Cardiac muscle cell (in vitro differentiated cells and primary cell): ENCODE results near the gene GLS. TPM values are rescaled to one million over a fixed set of nuclear protein-coding genes. Genes with fewer than 3 reads are reported as not detected.
"Not testable (repeated sequence)": the region's sequence is repeated elsewhere in the genome, so short reads cannot be mapped to it uniquely, and the experiment has no call there.

ENCODE experiments used
- DNase-seq, 2 donors: peaks; one replicate each; pipeline versions ENCODE4 v3.0.0 to v3.0.0-alpha.2; 2010 to 2017; ENCODE audit warnings: low read depth in 1 of 2, low spot score in 1 of 2
- H3K27ac ChIP-seq: fragments of 200-600 bp; sonication (generic); 2 replicates; pipeline ENCODE4 v1.5.1; 2016
- H3K27me3 ChIP-seq: fragments of 200-600 bp; sonication (generic); 2 replicates; pipeline ENCODE4 v1.6.0; 2016; ENCODE audit warnings: control low read depth
- H3K36me3 ChIP-seq: fragments of 200-600 bp; sonication (generic); 2 replicates; pipeline ENCODE4 v1.5.1; 2016; ENCODE audit warnings: control low read depth
- H3K4me1 ChIP-seq: fragments of 200-600 bp; sonication (generic); 2 replicates; pipeline ENCODE4 v1.8.1; 2017; ENCODE audit warnings: low read depth, mild to moderate bottlenecking, mixed run types
- H3K4me3 ChIP-seq: fragments of 200-600 bp; sonication (generic); 2 replicates; pipeline ENCODE4 v1.5.1; 2016; ENCODE audit warnings: mild to moderate bottlenecking
- H3K9me3 ChIP-seq: fragments of 200-600 bp; sonication (generic); 2 replicates; pipeline ENCODE4 v1.5.1; 2017; ENCODE audit warnings: low read depth, mild to moderate bottlenecking, control low read depth
- polyA plus RNA-seq: library from polyadenylated mRNA; unstranded; fragments of >200 nt; fragmentation: Nextera tagmentation; extraction: Ambion mirVana; gene quantifications from 2 replicates; pipeline ENCODE4 v1.2.1, GENCODE V29; 2016
- total RNA-seq: library from RNA; depleted of rRNA; stranded (reverse); fragments of >200 nt; gene quantifications from 2 replicates; pipeline ENCODE4 v1.2.3, GENCODE V29; 2016
- TF ChIP-seq, protein P1 (sequence below): IDR thresholded peaks from 2 replicates; pipeline ENCODE4 v1.5.1; 2012; ENCODE audit warnings: low read depth, mild to moderate bottlenecking, low read length

Gene GLS
- total and polyA plus RNA-seq, 2 experiments from 2014 or later: 35.2 to 80.8 TPM

DNA sequence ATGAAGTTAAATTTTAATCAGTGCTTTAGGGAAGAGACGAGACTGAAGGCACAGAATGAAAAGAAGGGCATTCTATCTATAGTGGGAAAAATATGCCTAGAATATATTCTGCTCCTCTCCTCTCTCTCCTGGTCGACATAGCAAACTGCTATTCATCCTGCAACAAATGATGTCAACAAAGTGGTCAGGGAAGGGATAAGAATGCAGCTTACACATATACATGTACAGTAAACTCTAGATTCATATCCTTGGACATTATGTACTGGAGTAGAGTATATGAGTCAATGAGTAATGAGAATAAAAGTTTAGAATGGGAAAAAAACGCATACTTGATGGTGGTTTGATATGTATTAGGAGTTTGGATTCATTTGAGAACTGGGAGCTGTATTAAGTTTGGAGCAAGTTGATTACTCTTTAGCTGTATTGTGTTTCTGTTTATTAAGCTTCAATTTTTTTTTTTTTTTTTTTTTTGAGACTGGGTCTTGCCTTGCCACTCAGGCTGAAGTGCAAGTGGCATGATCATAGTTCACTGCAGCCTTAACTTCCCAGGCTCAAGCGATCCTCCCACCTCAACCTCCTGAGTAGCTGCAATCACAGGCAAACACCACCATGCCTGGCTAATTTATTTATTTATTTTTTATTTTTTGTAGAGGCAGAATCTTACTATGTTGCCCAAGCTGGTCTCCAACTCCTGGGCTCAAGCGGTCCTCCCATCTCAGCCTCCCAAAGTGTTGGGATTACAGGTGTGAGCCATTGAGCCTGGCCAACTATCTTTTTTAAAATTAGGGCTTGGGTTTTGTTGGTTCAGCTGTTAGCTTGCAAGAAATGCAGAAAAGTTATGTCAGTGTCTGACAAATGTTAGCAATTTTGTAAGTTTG is 79.5 kb downstream of the GLS start:
- H3K27me3 ChIP-seq: no peaks in the 10 kb centered on the region
- H3K27ac ChIP-seq: no peak overlapping the region
- peaks cover 4% of the 10 kb centered on the region for H3K36me3 ChIP-seq
- H3K9me3 ChIP-seq: no peaks in the 10 kb centered on the region
- H3K4me1 ChIP-seq: peaks cover 12% of the 10 kb centered on the region
- TF ChIP-seq, protein P1, sequence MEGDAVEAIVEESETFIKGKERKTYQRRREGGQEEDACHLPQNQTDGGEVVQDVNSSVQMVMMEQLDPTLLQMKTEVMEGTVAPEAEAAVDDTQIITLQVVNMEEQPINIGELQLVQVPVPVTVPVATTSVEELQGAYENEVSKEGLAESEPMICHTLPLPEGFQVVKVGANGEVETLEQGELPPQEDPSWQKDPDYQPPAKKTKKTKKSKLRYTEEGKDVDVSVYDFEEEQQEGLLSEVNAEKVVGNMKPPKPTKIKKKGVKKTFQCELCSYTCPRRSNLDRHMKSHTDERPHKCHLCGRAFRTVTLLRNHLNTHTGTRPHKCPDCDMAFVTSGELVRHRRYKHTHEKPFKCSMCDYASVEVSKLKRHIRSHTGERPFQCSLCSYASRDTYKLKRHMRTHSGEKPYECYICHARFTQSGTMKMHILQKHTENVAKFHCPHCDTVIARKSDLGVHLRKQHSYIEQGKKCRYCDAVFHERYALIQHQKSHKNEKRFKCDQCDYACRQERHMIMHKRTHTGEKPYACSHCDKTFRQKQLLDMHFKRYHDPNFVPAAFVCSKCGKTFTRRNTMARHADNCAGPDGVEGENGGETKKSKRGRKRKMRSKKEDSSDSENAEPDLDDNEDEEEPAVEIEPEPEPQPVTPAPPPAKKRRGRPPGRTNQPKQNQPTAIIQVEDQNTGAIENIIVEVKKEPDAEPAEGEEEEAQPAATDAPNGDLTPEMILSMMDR: no peak
- DNase-seq: peak in 1 of 2 donors; percentile 22
- no peak overlapping the region for H3K4me3 ChIP-seq

GRCh38 chr2:190961117-190961516 is 80.5 kb downstream of the GLS start:
- not testable (repeated sequence) for H3K36me3 ChIP-seq, H3K27me3 ChIP-seq, H3K27ac ChIP-seq, DNase-seq, H3K9me3 ChIP-seq, H3K4me3 ChIP-seq
- H3K4me1 ChIP-seq: peaks cover 12% of the 10 kb centered on the region

DNA sequence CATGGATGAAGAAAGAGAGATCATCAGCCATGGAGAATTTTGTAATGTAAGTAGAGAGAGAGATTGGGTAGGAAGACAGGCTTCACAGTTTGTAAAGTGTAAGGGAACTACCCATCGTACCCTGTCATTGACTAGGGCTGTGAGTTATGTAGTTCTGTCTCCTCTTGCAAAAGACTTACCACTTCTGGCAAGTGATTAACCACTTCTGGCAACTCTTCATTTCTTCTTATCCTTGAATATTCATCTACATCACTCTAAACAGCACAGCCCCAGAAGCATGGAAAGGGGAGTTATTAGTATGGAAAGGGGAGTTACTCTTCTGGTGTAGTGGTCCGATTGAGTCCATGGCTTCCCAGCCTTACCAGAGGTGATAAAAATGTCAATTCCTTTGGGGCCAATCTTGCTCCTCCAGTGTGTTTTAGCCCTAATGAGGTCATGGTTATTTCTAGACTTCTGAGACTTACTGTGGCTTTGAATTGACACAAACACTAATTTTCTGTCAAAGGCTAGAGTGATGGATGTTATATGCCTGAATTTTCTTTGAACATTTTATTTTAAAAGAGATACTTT is 81.4 kb downstream of the GLS start:
- DNase-seq: peak in 1 of 2 donors; percentile 79
- H3K36me3 ChIP-seq: peaks cover 6% of the 10 kb centered on the region

DNA sequence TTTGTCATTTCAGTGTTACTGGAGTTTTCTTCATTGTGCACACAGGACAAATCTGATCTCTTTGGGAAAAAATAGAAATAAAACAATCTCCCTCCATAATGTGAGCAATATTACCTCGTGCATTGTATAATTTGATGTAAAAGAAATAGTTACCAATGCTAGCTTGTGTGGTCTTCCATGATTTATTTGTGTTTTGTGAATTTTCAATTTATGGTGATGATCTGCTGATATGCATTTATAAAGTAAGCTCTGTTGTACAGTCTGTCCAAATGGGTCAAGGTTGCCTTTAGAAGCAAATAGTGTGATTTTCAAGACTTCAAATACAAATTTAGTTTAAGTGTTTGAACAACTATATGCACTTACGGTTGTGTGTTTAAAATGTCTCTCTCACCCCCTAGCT is 82.5 kb downstream of the GLS start:
- no peak for DNase-seq
- H3K9me3 ChIP-seq: no peaks in the 10 kb centered on the region
- H3K4me3 ChIP-seq: no peak overlapping the region
- peaks cover 12% of the 10 kb centered on the region for H3K4me1 ChIP-seq
- TF ChIP-seq, protein P1: no peak
- H3K36me3 ChIP-seq: peaks cover 6% of the 10 kb centered on the region
- H3K27me3 ChIP-seq: no peaks in the 10 kb centered on the region
- H3K27ac ChIP-seq: no peak overlapping the region

More for the DNA sequence above, 81.4 kb downstream of the GLS start:
- H3K27ac ChIP-seq: no peak overlapping the region
- H3K4me3 ChIP-seq: no peak overlapping the region
- TF ChIP-seq, protein P1: no peak
- H3K9me3 ChIP-seq: no peaks in the 10 kb centered on the region
- no peaks in the 10 kb centered on the region for H3K27me3 ChIP-seq
- peaks cover 12% of the 10 kb centered on the region for H3K4me1 ChIP-seq

- TF ChIP-seq, protein P1: no peak
- no peak for DNase-seq
- Histone ChIP-seq H3K27me3 (no peaks in the 10 kb centered on the region), H3K4me1 (peaks cover 12% of the 10 kb centered on the region), H3K27ac (no peak overlapping the region), H3K36me3 (peaks cover 6% of the 10 kb centered on the region), H3K4me3 (no peak overlapping the region), H3K9me3 (no peaks in the 10 kb centered on the region)
These were observed 83.7 kb downstream of the GLS start for GRCh38 chr2:190964170-190964795.
